Measurements from ENCODE around the gene NIBAN1. TPM values are rescaled to one million over a fixed set of nuclear protein-coding genes. Genes with fewer than 3 reads are reported as not detected.
A peak's percentile ranks its signal among the peaks of the same experiment; 100 is the strongest.

The NIBAN1 gene
- total RNA-seq, 1 donor from 2014 or later = 0.45 TPM

DNA sequence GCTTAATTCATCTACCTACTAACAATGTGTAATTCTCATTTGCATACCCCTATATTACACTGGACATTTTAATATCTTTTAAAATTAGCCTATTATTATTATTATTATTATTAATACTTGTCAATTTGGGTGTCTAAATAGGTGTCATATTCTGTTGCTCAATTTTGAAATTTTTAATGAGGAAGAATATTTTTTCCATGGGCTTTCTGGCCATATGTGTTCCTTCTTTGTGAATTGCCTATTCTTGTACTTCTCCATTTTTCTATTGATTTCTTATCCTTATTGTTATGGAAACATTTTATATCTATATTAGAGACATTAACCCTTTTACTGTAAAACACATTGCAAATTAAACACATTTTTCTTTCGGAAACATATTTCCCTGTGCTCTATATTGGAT lies 6.4 kb upstream of the NIBAN1 start:
- Mint-ChIP-seq H3K36me3 (no peaks in the 10 kb centered on the region), H3K4me3 (no peak overlapping the region), H3K9me3 (peaks cover 3% of the 10 kb centered on the region), H3K27me3 (ENCODE audit: low read depth) (peaks cover 16% of the 10 kb centered on the region), H3K4me1 (peaks cover 10% of the 10 kb centered on the region), H3K27ac (no peak overlapping the region)
- TF ChIP-seq, protein P1, sequence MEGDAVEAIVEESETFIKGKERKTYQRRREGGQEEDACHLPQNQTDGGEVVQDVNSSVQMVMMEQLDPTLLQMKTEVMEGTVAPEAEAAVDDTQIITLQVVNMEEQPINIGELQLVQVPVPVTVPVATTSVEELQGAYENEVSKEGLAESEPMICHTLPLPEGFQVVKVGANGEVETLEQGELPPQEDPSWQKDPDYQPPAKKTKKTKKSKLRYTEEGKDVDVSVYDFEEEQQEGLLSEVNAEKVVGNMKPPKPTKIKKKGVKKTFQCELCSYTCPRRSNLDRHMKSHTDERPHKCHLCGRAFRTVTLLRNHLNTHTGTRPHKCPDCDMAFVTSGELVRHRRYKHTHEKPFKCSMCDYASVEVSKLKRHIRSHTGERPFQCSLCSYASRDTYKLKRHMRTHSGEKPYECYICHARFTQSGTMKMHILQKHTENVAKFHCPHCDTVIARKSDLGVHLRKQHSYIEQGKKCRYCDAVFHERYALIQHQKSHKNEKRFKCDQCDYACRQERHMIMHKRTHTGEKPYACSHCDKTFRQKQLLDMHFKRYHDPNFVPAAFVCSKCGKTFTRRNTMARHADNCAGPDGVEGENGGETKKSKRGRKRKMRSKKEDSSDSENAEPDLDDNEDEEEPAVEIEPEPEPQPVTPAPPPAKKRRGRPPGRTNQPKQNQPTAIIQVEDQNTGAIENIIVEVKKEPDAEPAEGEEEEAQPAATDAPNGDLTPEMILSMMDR (IDR thresholded peaks at IDR 0.05; ENCODE audit: unreplicated experiment) = no peak
- DNase-seq (ENCODE audit: low spot score in 2 of 2, unreplicated experiment in 2 of 2) = no peak

DNA sequence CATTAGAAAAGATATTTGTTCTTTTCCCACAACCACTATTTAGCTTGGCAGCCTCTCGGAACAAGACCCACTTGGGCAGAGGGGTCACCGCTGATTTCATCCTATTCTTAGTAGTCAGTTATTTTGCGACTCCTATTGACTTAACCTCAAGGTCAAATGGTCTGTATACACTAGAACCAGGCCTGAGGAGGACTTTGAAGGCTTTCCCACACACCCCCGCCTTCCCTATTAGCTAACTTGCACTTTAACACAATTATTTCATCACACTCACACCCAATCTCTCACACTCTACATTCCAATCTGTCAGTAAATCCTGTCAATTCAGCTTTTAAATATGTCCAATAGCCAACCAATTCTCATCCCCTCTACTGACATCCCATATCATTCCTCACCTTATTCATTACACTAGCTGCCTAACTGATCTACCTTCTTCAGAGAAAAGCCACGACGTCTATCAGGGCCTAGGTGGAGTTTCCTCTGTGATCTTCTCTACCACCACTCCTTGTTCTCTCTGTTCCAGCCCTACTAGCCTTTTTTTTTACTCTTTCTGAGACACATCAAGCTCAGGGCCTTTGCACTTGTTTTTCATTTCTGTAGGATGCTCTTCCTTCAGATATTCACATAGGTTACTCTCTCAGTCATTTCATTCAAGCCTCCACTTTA lies 1.0 kb upstream of the NIBAN1 start:
- Mint-ChIP-seq H3K36me3 (no peaks in the 10 kb centered on the region), H3K9me3 (peaks cover 3% of the 10 kb centered on the region), H3K27ac (no peak overlapping the region), H3K27me3 (ENCODE audit: low read depth) (peaks cover 53% of the 10 kb centered on the region), H3K4me3 (peak overlapping the region; percentile 59), H3K4me1 (peaks cover 14% of the 10 kb centered on the region)
- no peak for DNase-seq (ENCODE audit: low spot score in 2 of 2, unreplicated experiment in 2 of 2)
- TF ChIP-seq, protein P1 (IDR thresholded peaks at IDR 0.05; ENCODE audit: unreplicated experiment) = no peak

DNA sequence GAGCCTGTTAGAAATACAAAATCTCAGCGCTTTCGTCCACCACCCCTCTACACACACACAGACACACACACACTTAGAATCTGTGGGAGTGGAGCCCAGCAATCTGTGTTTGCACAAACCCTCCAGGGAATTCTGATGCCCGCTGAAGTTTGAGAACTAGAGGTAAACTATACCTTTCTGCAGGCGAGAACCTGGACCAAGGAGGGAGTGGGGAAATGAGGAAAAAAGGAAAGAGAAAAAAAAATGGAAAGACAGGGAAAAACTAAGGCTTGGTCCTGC lies 468 bp upstream of the NIBAN1 start:
- Mint-ChIP-seq H3K9me3 (peaks cover 3% of the 10 kb centered on the region), H3K27ac (no peak overlapping the region), H3K4me1 (peaks cover 14% of the 10 kb centered on the region), H3K27me3 (ENCODE audit: low read depth) (peaks cover 53% of the 10 kb centered on the region), H3K36me3 (no peaks in the 10 kb centered on the region), H3K4me3 (peak overlapping the region; percentile 59)
- TF ChIP-seq, protein P1 (IDR thresholded peaks at IDR 0.05; ENCODE audit: unreplicated experiment) = no peak
- DNase-seq (ENCODE audit: low spot score in 2 of 2, unreplicated experiment in 2 of 2) = no peak

DNA sequence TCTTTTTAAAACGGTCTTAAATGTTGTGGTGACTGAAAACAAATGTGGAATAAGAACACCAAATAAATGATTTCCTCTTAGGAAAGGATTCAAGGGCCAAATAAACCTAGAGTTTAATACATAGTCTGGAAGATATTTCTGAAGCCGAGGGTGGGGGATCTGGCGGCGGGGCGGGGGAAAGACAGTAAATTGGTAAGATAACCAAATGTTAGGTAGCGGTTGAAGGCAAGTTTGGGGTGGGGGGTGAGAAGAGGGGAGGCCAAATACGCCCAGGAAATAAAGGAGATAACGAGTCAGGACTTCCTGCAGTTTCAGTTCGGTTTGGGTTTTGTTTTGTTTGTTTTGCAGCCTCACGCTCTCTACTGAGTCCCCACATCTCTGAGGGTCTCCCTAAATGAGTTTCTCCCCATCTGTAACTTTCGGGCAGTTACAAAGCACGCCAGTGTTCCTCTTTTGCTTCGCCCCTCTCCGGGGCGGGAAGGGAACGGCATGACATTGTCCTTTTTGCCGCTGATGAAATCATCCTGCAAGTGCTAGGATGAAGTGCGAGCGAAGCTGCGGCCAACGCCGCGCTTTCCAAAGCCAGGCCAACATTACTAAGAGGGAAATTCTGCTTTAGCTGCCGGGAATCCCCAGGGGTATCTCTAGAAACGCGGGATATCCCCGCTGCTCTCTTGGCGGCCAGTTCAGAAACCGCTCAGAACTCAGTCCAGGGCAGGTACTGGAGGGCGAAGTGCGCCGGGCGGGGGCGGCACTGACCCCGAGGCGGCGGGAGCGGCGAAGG lies 844 bp downstream of the NIBAN1 start:
- peaks cover 14% of the 10 kb centered on the region for H3K4me1 Mint-ChIP-seq
- DNase-seq (ENCODE audit: low spot score in 2 of 2, unreplicated experiment in 2 of 2) = peak in 1 of 2 experiments; percentile 55
- TF ChIP-seq, protein P1 (IDR thresholded peaks at IDR 0.05; ENCODE audit: unreplicated experiment) = no peak
- peaks cover 53% of the 10 kb centered on the region for H3K27me3 Mint-ChIP-seq (ENCODE audit: low read depth)
- peak overlapping the region; percentile 75 for H3K4me3 Mint-ChIP-seq
- H3K9me3 Mint-ChIP-seq = peaks cover 3% of the 10 kb centered on the region
- H3K27ac Mint-ChIP-seq = peak overlapping the region; percentile 28
- H3K36me3 Mint-ChIP-seq = no peaks in the 10 kb centered on the region

DNA sequence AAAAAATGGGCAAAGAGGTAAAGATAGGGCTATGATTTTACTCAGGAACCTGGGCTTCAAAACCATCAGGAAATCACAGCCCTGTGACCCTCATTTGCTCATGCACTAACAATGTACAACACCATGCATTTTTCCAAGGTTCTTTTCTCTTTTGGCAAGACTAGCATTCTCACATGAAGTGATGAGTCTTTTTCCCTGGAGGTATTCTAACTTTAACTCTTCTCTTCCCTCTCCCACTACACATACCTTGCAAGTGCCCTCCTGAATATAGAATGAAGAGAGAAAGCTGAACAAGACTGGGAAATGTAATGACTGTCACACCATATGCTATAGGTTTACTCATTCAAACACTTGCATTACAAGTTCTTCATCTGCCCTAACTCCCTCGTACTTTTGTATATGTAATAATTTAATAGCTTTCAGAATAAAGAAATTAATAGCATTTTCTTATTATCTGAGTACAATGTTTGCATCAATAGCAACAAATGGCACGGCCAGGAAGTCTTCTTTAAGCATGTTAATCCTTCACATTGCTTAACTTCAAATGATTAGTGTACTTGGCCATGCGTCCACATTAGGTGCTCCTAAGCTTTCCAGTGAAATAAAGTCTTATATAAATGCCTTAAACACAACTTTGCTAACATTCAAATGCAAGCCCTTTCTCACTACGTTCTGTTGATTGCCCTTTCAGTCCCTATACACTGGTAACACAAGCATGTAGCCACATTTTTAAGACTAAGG lies 1.8 kb downstream of the NIBAN1 start:
- DNase-seq (ENCODE audit: low spot score in 2 of 2, unreplicated experiment in 2 of 2) = no peak
- Mint-ChIP-seq H3K4me1 (peaks cover 14% of the 10 kb centered on the region), H3K27ac (no peak overlapping the region), H3K9me3 (peaks cover under 1% of the 10 kb centered on the region), H3K4me3 (peak overlapping the region; percentile 75), H3K27me3 (ENCODE audit: low read depth) (peaks cover 52% of the 10 kb centered on the region), H3K36me3 (no peaks in the 10 kb centered on the region)
- TF ChIP-seq, protein P1 (IDR thresholded peaks at IDR 0.05; ENCODE audit: unreplicated experiment) = no peak

Measured in mesothelial cell of epicardium (in vitro differentiated cells).